K562 (cell line): Measurements from ENCODE around the gene CELF4. TPM values are rescaled to one million over a fixed set of nuclear protein-coding genes. Genes with fewer than 3 reads are reported as not detected.

Source experiments
- C11orf30 ChIP-seq: fragments of 450-650 bp; IDR thresholded peaks from 2 replicates; pipeline ENCODE4 v1.6.1; 2016; ENCODE audit warnings: low read depth, mild to moderate bottlenecking
- CEBPG ChIP-seq, 3 experiments: fragments of 200-800 bp in 1 of 3; sonication (Bioruptor generic) in 1 of 3; sonication (generic) in 1 of 3; formaldehyde crosslinking in 1 of 3; IDR thresholded peaks in 2 of 3; conservative IDR thresholded peaks in 1 of 3; 2 replicates each; pipeline versions ENCODE4 v1.6.1 to v1.8.0; 2016 to 2022; ENCODE audit warnings: missing compliant biosample characterization in 2 of 3, missing genetic modification characterization in 2 of 3, mild to moderate bottlenecking in 1 of 3, missing genetic modification reagents in 1 of 3
- CREBBP ChIP-seq: IDR thresholded peaks from one replicate; pipeline ENCODE4 v1.6.1; 2012; ENCODE audit warnings: low read depth, mild to moderate bottlenecking, control low read depth, inconsistent platforms, low read length
- FOXP1 ChIP-seq: sonication (generic); formaldehyde crosslinking; IDR thresholded peaks from 2 replicates; pipeline ENCODE4 v1.8.0; 2022; ENCODE audit warnings: mild to moderate bottlenecking, missing genetic modification reagents
- FUS ChIP-seq: fragments of 200-400 bp; formaldehyde crosslinking; optimal IDR thresholded peaks from 2 replicates; pipeline ENCODE3; 2017; ENCODE audit warnings: low read depth, low read length
- GATAD2B ChIP-seq: fragments of 450-650 bp; IDR thresholded peaks from 2 replicates; pipeline ENCODE4 v1.6.1; 2017; ENCODE audit warnings: mild to moderate bottlenecking, borderline replicate concordance
- HMG20B ChIP-seq: fragments of 250-450 bp; sonication (Bioruptor Pico); IDR thresholded peaks from 2 replicates; pipeline ENCODE4 v1.5.0; 2021; ENCODE audit warnings: mild to moderate bottlenecking
- MYBL2 ChIP-seq, 2 experiments: fragments of 450-650 bp in 1 of 2; sonication (generic) in 1 of 2; formaldehyde crosslinking in 1 of 2; IDR thresholded peaks; 2 replicates each; pipeline versions ENCODE4 v1.6.1 to v1.8.1; 2017 to 2022; ENCODE audit warnings: borderline replicate concordance in 1 of 2, inconsistent platforms in 1 of 2, low read depth in 1 of 2, mild to moderate bottlenecking in 1 of 2, missing genetic modification reagents in 1 of 2, moderate library complexity in 1 of 2
- TAF9B ChIP-seq: fragments of 450-650 bp; IDR thresholded peaks from 2 replicates; pipeline ENCODE4 v1.6.1; 2018; ENCODE audit warnings: mild to moderate bottlenecking; ENCODE audit not compliant: partially characterized antibody
- ZBTB1 ChIP-seq: sonication (generic); formaldehyde crosslinking; IDR thresholded peaks from 2 replicates; pipeline ENCODE4 v1.8.1; 2023; ENCODE audit warnings: missing genetic modification reagents, low read depth, mild to moderate bottlenecking, borderline replicate concordance
- ZBTB17 ChIP-seq: fragments of 450-650 bp; formaldehyde crosslinking; IDR thresholded peaks from 2 replicates; pipeline ENCODE4 v1.4.0; 2020; ENCODE audit warnings: mild to moderate bottlenecking
- polyA plus RNA-seq, 8 experiments: library from polyadenylated mRNA; depleted of rRNA in 4 of 8; stranded (reverse) in 5 of 8; unstranded in 3 of 8; fragments of >200 nt; fragmentation: Nextera tagmentation in 2 of 8; fragmentation: Illumina TruSeq in 1 of 8; extraction: Ambion mirVana in 2 of 8; extraction: Trizol in 1 of 8; gene quantifications; 2 replicates each; pipeline versions ENCODE4 v1.2.1 to v1.2.3, GENCODE V29; 2011 to 2014; ENCODE audit warnings: inconsistent platforms in 1 of 8, missing spikeins in 1 of 8
- total RNA-seq, 7 experiments: library from RNA; depleted of rRNA in 6 of 7; stranded (reverse); fragments of >200 nt in 6 of 7; fragmentation: Illumina TruSeq in 2 of 7; extraction: Trizol in 2 of 7; gene quantifications; 2 replicates each; pipeline versions ENCODE4 v1.2.1 to v1.2.3, GENCODE V29; 2011 to 2021; ENCODE audit warnings: low replicate concordance in 1 of 7
- TF ChIP-seq, protein P1 (sequence below): IDR thresholded peaks from 3 replicates; pipeline ENCODE4 v1.6.1; 2011; ENCODE audit warnings: borderline replicate concordance, mild to moderate bottlenecking, moderate library complexity; ENCODE audit not compliant: insufficient read length; ENCODE audit errors: extremely low read depth
- TF ChIP-seq, protein P2 (sequence below): sonication (generic); formaldehyde crosslinking; IDR thresholded peaks from 2 replicates; pipeline ENCODE4 v1.8.0; 2022; ENCODE audit warnings: mild to moderate bottlenecking, missing genetic modification reagents
- TF ChIP-seq, protein P3 (sequence below): fragments of 450-650 bp; IDR thresholded peaks from 2 replicates; pipeline ENCODE4 v1.6.1; 2017; ENCODE audit warnings: antibody characterized with exemption, mild to moderate bottlenecking
- TF ChIP-seq, protein P4 (sequence below): fragments of 450-650 bp; IDR thresholded peaks from 2 replicates; pipeline ENCODE4 v1.6.1; 2016; ENCODE audit warnings: mild to moderate bottlenecking

CELF4 gene
- total and polyA plus RNA-seq, 9 of the 15 experiments (the other 6 are each of a cell fraction or from before 2014, with no cell fraction given): 0.04 to 0.24 (median 0.07) TPM; not detected in 3

DNA sequence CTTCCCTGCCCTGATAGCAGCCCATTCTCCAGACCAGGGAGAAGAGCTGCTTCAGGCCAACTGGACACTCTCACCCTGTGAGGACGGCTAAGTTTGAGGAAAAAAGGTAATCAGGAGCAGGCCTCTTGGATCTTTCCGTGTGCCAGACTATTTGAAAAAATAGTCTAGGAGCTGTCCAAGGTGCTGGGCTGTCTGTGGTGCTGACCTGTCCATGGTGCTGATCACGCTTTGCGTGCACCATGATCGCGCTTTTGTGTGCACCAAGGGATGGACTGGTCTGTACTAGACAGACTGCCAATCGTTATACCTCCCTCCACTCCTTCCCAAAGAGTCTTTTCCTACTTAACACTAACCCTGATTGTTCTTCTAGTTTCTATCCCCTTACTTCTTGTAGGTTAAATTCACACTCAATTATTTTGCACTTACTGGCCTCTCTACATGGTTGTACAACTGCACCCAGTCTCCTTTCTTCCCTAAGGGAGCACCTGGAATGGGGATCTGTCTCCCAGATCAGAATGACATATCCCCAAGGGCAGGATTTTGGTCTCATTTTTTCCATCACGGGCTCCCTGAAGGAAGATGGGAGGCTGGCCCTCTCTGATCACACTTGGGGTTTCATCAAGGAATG lies 295.4 kb downstream of the CELF4 start (continued):
- TF ChIP-seq ZBTB1 (CRISPR knock-in tag): peak; percentile 93
- TF ChIP-seq, protein P1, sequence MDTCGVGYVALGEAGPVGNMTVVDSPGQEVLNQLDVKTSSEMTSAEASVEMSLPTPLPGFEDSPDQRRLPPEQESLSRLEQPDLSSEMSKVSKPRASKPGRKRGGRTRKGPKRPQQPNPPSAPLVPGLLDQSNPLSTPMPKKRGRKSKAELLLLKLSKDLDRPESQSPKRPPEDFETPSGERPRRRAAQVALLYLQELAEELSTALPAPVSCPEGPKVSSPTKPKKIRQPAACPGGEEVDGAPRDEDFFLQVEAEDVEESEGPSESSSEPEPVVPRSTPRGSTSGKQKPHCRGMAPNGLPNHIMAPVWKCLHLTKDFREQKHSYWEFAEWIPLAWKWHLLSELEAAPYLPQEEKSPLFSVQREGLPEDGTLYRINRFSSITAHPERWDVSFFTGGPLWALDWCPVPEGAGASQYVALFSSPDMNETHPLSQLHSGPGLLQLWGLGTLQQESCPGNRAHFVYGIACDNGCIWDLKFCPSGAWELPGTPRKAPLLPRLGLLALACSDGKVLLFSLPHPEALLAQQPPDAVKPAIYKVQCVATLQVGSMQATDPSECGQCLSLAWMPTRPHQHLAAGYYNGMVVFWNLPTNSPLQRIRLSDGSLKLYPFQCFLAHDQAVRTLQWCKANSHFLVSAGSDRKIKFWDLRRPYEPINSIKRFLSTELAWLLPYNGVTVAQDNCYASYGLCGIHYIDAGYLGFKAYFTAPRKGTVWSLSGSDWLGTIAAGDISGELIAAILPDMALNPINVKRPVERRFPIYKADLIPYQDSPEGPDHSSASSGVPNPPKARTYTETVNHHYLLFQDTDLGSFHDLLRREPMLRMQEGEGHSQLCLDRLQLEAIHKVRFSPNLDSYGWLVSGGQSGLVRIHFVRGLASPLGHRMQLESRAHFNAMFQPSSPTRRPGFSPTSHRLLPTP: no peak
- TF ChIP-seq, protein P2, sequence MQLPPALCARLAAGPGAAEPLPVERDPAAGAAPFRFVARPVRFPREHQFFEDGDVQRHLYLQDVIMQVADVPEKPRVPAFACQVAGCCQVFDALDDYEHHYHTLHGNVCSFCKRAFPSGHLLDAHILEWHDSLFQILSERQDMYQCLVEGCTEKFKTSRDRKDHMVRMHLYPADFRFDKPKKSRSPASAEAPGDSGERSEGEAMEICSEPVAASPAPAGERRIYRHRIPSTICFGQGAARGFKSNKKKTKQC: peak; percentile 100
- TF ChIP-seq, protein P3, sequence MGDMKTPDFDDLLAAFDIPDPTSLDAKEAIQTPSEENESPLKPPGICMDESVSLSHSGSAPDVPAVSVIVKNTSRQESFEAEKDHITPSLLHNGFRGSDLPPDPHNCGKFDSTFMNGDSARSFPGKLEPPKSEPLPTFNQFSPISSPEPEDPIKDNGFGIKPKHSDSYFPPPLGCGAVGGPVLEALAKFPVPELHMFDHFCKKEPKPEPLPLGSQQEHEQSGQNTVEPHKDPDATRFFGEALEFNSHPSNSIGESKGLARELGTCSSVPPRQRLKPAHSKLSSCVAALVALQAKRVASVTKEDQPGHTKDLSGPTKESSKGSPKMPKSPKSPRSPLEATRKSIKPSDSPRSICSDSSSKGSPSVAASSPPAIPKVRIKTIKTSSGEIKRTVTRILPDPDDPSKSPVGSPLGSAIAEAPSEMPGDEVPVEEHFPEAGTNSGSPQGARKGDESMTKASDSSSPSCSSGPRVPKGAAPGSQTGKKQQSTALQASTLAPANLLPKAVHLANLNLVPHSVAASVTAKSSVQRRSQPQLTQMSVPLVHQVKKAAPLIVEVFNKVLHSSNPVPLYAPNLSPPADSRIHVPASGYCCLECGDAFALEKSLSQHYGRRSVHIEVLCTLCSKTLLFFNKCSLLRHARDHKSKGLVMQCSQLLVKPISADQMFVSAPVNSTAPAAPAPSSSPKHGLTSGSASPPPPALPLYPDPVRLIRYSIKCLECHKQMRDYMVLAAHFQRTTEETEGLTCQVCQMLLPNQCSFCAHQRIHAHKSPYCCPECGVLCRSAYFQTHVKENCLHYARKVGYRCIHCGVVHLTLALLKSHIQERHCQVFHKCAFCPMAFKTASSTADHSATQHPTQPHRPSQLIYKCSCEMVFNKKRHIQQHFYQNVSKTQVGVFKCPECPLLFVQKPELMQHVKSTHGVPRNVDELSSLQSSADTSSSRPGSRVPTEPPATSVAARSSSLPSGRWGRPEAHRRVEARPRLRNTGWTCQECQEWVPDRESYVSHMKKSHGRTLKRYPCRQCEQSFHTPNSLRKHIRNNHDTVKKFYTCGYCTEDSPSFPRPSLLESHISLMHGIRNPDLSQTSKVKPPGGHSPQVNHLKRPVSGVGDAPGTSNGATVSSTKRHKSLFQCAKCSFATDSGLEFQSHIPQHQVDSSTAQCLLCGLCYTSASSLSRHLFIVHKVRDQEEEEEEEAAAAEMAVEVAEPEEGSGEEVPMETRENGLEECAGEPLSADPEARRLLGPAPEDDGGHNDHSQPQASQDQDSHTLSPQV: no peak
- TF ChIP-seq TAF9B: no peak
- TF ChIP-seq FUS: no peak
- TF ChIP-seq, protein P4, sequence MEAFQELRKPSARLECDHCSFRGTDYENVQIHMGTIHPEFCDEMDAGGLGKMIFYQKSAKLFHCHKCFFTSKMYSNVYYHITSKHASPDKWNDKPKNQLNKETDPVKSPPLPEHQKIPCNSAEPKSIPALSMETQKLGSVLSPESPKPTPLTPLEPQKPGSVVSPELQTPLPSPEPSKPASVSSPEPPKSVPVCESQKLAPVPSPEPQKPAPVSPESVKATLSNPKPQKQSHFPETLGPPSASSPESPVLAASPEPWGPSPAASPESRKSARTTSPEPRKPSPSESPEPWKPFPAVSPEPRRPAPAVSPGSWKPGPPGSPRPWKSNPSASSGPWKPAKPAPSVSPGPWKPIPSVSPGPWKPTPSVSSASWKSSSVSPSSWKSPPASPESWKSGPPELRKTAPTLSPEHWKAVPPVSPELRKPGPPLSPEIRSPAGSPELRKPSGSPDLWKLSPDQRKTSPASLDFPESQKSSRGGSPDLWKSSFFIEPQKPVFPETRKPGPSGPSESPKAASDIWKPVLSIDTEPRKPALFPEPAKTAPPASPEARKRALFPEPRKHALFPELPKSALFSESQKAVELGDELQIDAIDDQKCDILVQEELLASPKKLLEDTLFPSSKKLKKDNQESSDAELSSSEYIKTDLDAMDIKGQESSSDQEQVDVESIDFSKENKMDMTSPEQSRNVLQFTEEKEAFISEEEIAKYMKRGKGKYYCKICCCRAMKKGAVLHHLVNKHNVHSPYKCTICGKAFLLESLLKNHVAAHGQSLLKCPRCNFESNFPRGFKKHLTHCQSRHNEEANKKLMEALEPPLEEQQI: peak; percentile 98
- no peak for TF ChIP-seq HMG20B (CRISPR knock-in tag)
- TF ChIP-seq CREBBP: no peak
- TF ChIP-seq C11orf30: no peak
- no peak for TF ChIP-seq ZBTB17 (CRISPR knock-in tag)
- peak; percentile 99 for TF ChIP-seq FOXP1
- TF ChIP-seq GATAD2B: no peak
- TF ChIP-seq CEBPG (CRISPR knock-in tag; IDR thresholded peaks at IDR 0.05): peak; percentile 49; the same call in 1 of the 2 replicates
- no peak for TF ChIP-seq CEBPG (tag; conservative IDR thresholded peaks at IDR 0.05 in 1 of 2, IDR thresholded peaks at IDR 0.05 in 1 of 2)
- TF ChIP-seq MYBL2 (IDR thresholded peaks at IDR 0.05; ENCODE audit: low read depth): no peak
- TF ChIP-seq MYBL2 (CRISPR knock-in tag; IDR thresholded peaks at IDR 0.05; ENCODE audit: borderline replicate concordance): no peak
